HG02798 (cell line): ENCODE measurements around the gene TRAF3IP1.
"Not testable (repeated sequence)": the region's sequence is repeated elsewhere in the genome, so short reads cannot be mapped to it uniquely, and the experiment has no call there.

ENCODE experiments used
- ATAC-seq: cut with Tn5 transposase; IDR thresholded peaks from one replicate; pipeline ENCODE4 v1.9.1; 2021; ENCODE audit warnings: mild to moderate bottlenecking; ENCODE audit not compliant: unreplicated experiment, poor library complexity

TRAF3IP1 gene

DNA sequence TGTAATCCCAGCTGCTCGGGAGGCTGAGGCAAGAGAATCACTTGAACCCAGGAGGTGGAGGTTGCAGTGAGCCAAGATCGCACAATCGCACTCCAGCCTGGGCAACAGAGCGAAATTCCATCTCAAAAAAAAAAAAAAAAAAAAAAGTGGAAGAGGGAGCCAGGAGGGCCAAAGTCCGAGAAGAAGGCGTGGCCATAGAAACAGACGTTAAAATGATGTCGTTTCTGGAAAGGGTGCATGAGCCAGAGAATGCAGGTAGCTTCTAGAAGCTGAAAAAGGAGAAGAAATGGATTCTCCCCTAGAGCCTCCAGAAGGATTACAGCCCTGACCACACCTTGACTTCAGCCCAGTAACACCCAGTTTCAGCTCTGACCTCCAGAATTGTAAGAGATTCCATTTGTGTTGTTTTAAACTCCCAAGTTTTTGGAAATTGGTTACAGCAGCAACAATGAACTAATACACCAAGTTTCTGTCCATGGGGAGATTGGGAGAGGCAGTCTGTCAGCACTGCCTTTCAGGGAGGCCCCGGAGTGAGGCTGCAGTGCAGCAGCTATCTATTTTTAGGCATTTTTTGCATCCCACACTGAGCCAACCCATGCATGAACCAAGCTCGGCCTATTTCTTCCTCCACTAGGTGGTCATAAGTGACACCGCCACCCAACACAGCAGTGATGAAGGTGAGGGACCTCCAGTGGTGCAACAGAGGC is 14.2 kb upstream of the TRAF3IP1 start:
- ATAC-seq: no peak

GRCh38 chr2:238306672-238306998 is 13.7 kb upstream of the TRAF3IP1 start:
- no peak for ATAC-seq

DNA sequence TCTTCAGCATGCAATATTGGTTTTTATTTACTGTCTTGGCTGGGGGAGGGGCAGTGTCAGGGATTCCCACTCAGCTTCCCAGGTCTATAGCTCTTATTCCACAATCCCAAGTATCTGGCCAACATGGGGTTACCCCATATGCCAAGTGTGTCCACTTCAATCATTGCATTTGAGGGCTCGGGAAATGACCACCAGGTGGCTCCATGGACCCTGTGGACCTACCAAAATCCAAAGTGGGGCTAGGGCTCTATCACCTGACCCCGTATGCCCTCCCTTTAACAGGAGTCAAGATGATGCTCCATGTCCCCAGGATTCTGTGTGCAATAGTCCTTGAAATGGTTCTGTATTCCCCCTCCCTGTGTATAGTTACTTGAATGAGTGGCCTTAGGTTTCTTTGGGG is 12.1 kb upstream of the TRAF3IP1 start:
- ATAC-seq: no peak

GRCh38 chr2:238310721-238311120 is 9.6 kb upstream of the TRAF3IP1 start:
- not testable (repeated sequence) for ATAC-seq

GRCh38 chr2:238313289-238313990 is 6.9 kb upstream of the TRAF3IP1 start:
- no peak for ATAC-seq

GRCh38 chr2:238313991-238314350 is 6.3 kb upstream of the TRAF3IP1 start:
- no peak for ATAC-seq

DNA sequence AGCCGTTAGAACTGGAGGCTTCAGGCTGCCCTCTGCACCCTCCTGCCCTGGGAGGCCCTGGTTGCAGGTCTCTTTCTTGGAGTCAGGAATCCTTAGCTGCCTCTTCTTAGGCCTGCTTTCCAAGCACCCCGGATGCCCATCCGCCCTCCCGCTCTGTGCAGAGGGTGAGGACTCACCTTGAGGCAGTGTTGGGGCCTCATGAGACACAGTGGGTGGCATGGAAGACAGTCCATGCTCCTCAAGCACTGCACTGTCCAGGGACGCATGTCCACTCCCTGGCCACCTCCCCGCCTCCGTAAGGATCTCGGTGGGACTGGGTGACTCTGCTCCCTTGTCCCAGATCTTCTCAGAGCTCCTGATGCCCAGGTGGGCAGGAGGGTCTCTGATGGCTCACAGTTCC is 5.7 kb upstream of the TRAF3IP1 start:
- ATAC-seq: no peak

DNA sequence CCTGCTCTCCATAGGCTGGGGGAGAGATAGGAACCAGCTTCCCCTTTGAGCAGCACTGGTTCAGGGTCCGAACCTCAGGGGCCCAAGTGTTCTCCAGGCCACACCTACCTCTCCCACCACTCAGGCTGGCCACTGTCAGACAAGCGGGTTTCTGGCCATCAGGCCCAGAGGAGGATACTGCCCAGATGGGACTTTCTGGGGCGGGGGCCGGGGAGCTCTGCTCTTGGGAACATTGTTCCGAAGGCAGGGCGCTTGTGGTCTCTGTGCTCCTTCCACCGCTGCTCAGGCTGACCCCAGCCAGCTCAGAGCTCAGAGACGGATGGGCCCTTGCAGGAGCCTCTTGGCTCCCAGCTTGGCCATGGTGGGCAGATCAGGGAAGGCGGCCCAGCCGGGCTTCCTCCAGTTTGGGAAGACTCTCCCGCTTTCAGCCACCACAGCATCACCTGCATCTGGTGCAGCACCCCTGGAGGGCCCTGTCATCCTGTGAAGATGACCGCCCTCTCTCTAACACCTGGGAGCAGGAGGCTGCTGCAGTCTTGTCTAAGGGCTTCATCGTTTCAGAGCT is 5.2 kb upstream of the TRAF3IP1 start:
- ATAC-seq: no peak

DNA sequence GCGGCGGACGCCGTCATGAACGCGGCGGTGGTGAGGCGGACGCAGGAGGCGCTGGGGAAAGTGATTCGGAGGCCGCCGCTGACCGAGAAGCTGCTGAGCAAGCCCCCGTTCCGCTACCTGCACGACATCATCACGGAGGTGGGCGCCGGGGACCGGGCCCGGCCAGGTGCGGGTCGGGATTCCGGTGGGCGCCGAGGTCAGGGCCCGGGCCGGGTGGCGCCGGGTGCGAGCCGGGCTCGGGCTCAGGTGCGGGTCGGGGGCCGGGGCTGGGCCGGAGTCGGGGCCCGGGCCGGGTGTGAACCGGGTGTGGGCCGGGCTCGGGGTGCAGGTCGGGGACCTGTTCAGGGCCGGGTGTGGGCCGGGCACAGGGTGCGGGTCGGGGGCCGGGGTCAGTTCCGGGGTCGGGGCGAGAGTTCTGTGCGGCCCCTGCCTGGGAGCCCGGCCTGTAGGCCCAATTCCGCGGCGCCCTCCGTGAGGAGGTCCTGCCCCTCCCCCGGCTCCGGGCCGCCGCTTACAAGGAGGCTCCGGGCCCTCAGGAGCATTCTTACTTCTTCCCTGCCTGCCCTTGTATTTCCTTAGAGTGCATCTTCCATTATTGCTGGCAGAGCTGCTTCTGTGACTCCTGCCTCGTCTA is 447 bp downstream of the TRAF3IP1 start:
- ATAC-seq: no peak

DNA sequence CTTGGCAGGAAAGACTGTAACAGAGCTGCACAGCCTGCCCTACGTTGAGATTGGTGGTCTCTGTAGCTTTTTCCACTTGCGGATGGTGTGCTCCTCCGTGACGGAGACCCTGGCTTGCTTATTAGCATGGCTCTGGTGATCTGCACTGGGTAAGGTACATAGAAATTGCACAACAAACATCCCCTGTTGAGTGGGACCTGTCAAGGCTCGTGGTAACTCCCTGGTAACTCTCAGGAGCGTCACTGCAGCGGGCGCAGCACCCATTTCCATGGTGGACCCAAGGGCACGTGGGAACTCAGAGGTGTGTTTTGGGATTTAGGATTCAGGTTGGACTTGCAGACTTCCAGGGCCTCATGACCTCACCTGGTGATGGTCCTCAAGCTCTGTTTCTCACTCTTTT is 1.1 kb downstream of the TRAF3IP1 start:
- ATAC-seq: no peak

DNA sequence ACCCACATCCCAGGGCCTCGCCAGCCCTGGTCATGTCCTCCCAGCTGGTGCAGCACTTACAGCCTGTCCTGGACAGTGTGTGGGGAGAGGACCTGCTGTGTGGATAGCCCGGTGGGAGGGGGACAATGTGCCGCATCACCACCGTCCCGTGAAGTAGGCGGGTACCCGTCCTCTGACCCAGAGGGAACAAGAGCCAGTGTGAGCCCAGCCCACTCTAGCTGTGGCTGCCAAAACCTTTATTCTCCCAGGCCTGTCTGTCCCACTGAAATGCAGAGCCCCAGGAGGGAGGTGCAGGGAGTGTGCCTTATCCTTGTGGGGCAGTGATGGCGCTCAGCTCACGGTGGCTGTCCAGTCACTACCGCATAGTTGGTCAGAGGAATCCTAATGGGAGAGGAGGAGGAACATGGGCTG is 1.7 kb downstream of the TRAF3IP1 start:
- no peak for ATAC-seq

DNA sequence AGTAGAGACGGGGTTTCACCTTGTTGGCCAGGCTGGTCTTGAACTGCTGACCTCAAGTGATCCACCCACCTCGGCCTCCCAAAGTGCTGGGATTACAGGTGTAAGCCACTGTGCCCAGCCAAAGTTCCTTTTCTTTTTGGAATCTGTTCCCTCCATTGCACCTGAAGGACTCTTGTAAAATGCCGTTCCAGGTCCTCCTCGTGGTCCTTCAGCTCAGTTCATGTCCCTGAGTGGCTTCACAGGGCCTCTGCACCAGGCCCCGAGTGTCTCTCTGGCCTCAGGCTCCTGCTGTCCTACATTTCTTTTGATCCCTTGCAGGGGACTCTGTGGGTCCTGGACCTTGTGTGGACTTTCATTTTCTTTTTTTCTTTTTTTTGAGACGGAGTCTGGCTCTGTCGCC is 3.9 kb downstream of the TRAF3IP1 start:
- ATAC-seq: not testable (repeated sequence)

DNA sequence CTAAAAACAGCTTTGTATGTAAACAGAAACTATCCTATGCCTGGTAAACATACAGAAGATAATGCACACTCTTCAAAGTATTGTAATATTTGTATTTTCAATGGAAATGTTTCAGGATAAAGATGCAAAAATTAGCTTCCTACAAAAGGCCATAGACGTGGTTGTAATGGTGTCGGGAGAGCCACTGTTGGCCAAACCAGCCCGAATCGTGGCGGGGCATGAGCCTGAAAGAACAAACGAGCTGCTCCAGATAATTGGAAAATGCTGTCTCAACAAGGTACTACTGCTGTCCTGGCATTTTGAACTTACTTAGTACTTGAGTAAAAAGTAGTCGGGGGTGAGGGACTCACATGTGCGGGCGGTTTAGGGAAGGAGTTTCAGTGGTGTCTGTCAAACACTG is 5.4 kb downstream of the TRAF3IP1 start:
- ATAC-seq: no peak

GRCh38 chr2:238326801-238327365 is 6.6 kb downstream of the TRAF3IP1 start:
- no peak for ATAC-seq

DNA sequence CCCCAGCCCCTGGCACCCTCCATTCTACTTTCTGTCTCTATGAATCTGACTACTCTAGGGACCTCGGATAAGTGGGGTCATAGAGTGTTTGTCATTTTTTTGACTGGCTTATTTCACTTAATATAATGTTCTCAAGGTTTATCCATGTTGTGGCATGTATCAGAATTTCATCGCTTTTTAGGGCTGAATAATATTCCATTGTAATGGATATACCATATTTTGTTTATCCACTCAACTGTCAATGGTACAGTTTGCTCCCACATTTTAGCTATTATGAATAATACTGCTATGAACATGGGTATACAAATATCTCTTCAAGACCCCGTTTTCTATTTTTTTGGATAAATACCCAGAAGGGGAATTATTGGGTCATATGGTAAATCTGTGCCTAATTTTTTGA is 7.4 kb downstream of the TRAF3IP1 start:
- no peak for ATAC-seq

- no peak for ATAC-seq
Observed at GRCh38 chr2:238330391-238330790, 10.1 kb downstream of the TRAF3IP1 start.

DNA sequence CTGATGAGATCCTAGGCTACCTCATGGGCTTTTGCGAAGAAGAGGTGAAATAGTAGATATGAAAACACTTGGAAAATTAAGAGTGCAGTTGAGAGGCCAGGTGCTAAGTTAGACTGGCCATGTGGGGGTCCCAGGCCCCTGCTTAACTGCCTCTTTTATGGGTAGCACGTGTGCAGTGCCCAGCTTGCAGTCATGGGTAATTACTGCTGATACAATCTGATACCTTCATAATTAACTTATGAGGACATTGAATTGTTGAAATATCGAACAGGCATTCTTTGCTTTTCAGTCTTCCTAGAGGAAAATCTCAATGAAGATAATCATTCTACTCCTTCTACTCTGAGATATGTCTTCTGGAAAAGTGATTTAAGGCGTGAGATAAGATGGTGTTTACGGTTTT is 11.6 kb downstream of the TRAF3IP1 start:
- ATAC-seq: no peak

DNA sequence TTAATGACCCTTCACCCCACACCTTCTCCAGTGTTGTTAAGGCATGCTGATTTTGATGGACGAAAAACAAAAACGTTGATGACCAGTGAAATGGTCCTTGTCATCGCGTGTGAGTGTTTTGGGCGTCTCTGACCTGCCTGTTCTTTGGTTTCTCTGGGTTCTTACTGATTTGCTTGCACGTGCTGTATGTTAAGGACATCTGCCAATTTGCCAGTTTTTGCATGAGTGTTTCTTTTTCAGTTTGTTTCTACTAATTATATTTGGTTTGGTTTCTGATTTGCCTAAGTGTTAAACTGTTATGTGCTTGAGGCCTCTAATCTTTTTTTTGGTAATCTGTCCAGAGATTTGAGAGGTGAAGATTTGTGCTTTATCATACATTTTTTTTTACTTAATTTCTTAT is 14.6 kb downstream of the TRAF3IP1 start:
- ATAC-seq: no peak

GRCh38 chr2:238335591-238335990 is 15.3 kb downstream of the TRAF3IP1 start:
- ATAC-seq: not testable (repeated sequence)

- no peak for ATAC-seq
Observed at GRCh38 chr2:238336151-238336550, 15.8 kb downstream of the TRAF3IP1 start.

- ATAC-seq: no peak
Observed at GRCh38 chr2:238336793-238337444, 16.6 kb downstream of the TRAF3IP1 start.
